ENCODE data around the gene CERS6. TPM values are rescaled to one million over a fixed set of nuclear protein-coding genes. Genes with fewer than 3 reads are reported as not detected.

CERS6 gene
- total and polyA plus RNA-seq, 10 donors = 2.5 to 22.3 (median 12.8) TPM

GRCh38 chr2:168457190-168457895, 1.3 kb downstream of the CERS6 start:
- H3K4me3 ChIP-seq = peak overlapping the region; percentile 77 to 99 (median 85)
- 15 to 29% (median 20%) methylated on average over 17 of the region's 17 CpGs for WGBS, 5 donors
- H3K36me3 ChIP-seq = no peaks in the 10 kb centered on the region
- H3K4me1 ChIP-seq = peaks cover 0 to 55% (median 28%) of the 10 kb centered on the region in 6 donors
- TF ChIP-seq CTCF (IDR thresholded peaks at IDR 0.05 in 8 of 11, conservative IDR thresholded peaks at IDR 0.05 in 3 of 11) = no peak
- TF ChIP-seq POLR2A (IDR thresholded peaks at IDR 0.05) = no peak
- no peak for TF ChIP-seq POLR2AphosphoS5 (IDR thresholded peaks at IDR 0.05)
- peak overlapping the region in 7 of 8 donors; percentile 65 to 87 (median 77) for H3K27ac ChIP-seq
- DNase-seq = no peak
- H3K9me3 ChIP-seq = no peaks in the 10 kb centered on the region
- H3K27me3 ChIP-seq (replicated peaks in 1 of 7) = peaks cover 0 to 5% (median 0%) of the 10 kb centered on the region in 7 donors
- intact Hi-C loops (cut with DNase I; ENCODE audit: low total_unique reads) = no loop called here

GRCh38 chr2:168458139-168458538, 2.1 kb downstream of the CERS6 start:
- TF ChIP-seq POLR2AphosphoS5 (IDR thresholded peaks at IDR 0.05) = no peak
- TF ChIP-seq CTCF (IDR thresholded peaks at IDR 0.05 in 8 of 11, conservative IDR thresholded peaks at IDR 0.05 in 3 of 11) = no peak
- TF ChIP-seq POLR2A (IDR thresholded peaks at IDR 0.05) = no peak
- 40 to 60% (median 56%) methylated on average over 1 of the region's 1 CpG for WGBS, 5 donors
- Histone ChIP-seq H3K9me3 (no peaks in the 10 kb centered on the region), H3K27me3 (replicated peaks in 1 of 7) (peaks cover 0 to 5% (median 0%) of the 10 kb centered on the region in 7 donors), H3K27ac (no peak overlapping the region), H3K36me3 (no peaks in the 10 kb centered on the region), H3K4me1 (peaks cover 0 to 55% (median 28%) of the 10 kb centered on the region in 6 donors), H3K4me3 (peak overlapping the region in 4 of 8 donors; percentile 82 to 99 (median 94))
- intact Hi-C loops (cut with DNase I; ENCODE audit: low total_unique reads) = no loop called here
- no peak for DNase-seq

GRCh38 chr2:168459256-168459655, 3.2 kb downstream of the CERS6 start:
- Histone ChIP-seq H3K4me1 (peaks cover 0 to 55% (median 28%) of the 10 kb centered on the region in 6 donors), H3K36me3 (no peaks in the 10 kb centered on the region), H3K27me3 (replicated peaks in 1 of 7) (peaks cover 0 to 5% (median 0%) of the 10 kb centered on the region in 7 donors), H3K9me3 (no peaks in the 10 kb centered on the region), H3K27ac (no peak overlapping the region), H3K4me3 (no peak overlapping the region)
- intact Hi-C loops (cut with DNase I; ENCODE audit: low total_unique reads) = no loop called here
- DNase-seq = no peak
- TF ChIP-seq POLR2AphosphoS5 (IDR thresholded peaks at IDR 0.05) (no peak), POLR2A (IDR thresholded peaks at IDR 0.05) (no peak), CTCF (IDR thresholded peaks at IDR 0.05 in 8 of 11, conservative IDR thresholded peaks at IDR 0.05 in 3 of 11) (no peak)
- WGBS, 5 donors = 91 to 95% (median 94%) methylated on average over 4 of the region's 4 CpGs

GRCh38 chr2:168460571-168460970, 4.5 kb downstream of the CERS6 start:
- 84 to 92% (median 88%) methylated on average over 2 of the region's 2 CpGs for WGBS, 5 donors
- intact Hi-C loops (cut with DNase I; ENCODE audit: low total_unique reads) = no loop called here
- Histone ChIP-seq H3K4me1 (peaks cover 0 to 58% (median 23%) of the 10 kb centered on the region in 6 donors), H3K27me3 (replicated peaks in 1 of 7) (peaks cover 0 to 5% (median 0%) of the 10 kb centered on the region in 7 donors), H3K36me3 (no peaks in the 10 kb centered on the region), H3K4me3 (no peak overlapping the region), H3K9me3 (no peaks in the 10 kb centered on the region), H3K27ac (no peak overlapping the region)
- TF ChIP-seq POLR2A (IDR thresholded peaks at IDR 0.05) (no peak), CTCF (IDR thresholded peaks at IDR 0.05 in 8 of 11, conservative IDR thresholded peaks at IDR 0.05 in 3 of 11) (no peak), POLR2AphosphoS5 (IDR thresholded peaks at IDR 0.05) (no peak)
- no peak for DNase-seq

Measured in spleen (tissue), 11 donors.